ENCODE measurements around the gene RAD51C. TPM values are rescaled to one million over a fixed set of nuclear protein-coding genes. Genes with fewer than 3 reads are reported as not detected.
"Not testable (repeated sequence)": the region's sequence is repeated elsewhere in the genome, so short reads cannot be mapped to it uniquely, and the experiment has no call there.

Gene RAD51C
- polyA plus RNA-seq, 6 donors from 2014 or later = 44.9 to 96.2 (median 53.0) TPM

GRCh38 chr17:58667934-58668597 lies 24.3 kb upstream of the RAD51C start:
- H3K4me3 Mint-ChIP-seq = peak overlapping the region in 2 of 8 donors; percentile 73 to 76
- H3K36me3 Mint-ChIP-seq = no peaks in the 10 kb centered on the region
- H3K27ac Mint-ChIP-seq = peak overlapping the region in 1 of 6 donors; percentile 48
- H3K4me1 Mint-ChIP-seq = peaks cover 8 to 9% (median 8%) of the 10 kb centered on the region in 3 donors
- DNase-seq = no peak
- H3K27me3 Mint-ChIP-seq = peaks cover 16 to 40% (median 25%) of the 10 kb centered on the region in 3 donors
- H3K9me3 Mint-ChIP-seq = no peaks in the 10 kb centered on the region
- ATAC-seq (ENCODE audit: low read depth in 2 of 2) = no peak

GRCh38 chr17:58668598-58668935 lies 23.8 kb upstream of the RAD51C start:
- H3K4me3 Mint-ChIP-seq = peak overlapping the region in 1 of 8 donors; percentile 73
- H3K27ac Mint-ChIP-seq = no peak overlapping the region
- H3K27me3 Mint-ChIP-seq = peaks cover 16 to 40% (median 25%) of the 10 kb centered on the region in 3 donors
- H3K36me3 Mint-ChIP-seq = no peaks in the 10 kb centered on the region
- H3K4me1 Mint-ChIP-seq = peaks cover 8 to 9% (median 8%) of the 10 kb centered on the region in 3 donors
- H3K9me3 Mint-ChIP-seq = no peaks in the 10 kb centered on the region
- DNase-seq = no peak
- ATAC-seq (ENCODE audit: low read depth in 2 of 2) = no peak

- H3K4me1 Mint-ChIP-seq = peaks cover 8 to 9% (median 8%) of the 10 kb centered on the region in 3 donors
- H3K4me3 Mint-ChIP-seq = peak overlapping the region in 1 of 8 donors; percentile 39
- DNase-seq (no peak), ATAC-seq (ENCODE audit: low read depth in 2 of 2) (no peak)
- H3K27ac Mint-ChIP-seq = peak overlapping the region in 1 of 6 donors; percentile 15
- no peaks in the 10 kb centered on the region for H3K36me3 Mint-ChIP-seq
- H3K27me3 Mint-ChIP-seq = peaks cover 16 to 36% (median 25%) of the 10 kb centered on the region in 3 donors
- H3K9me3 Mint-ChIP-seq = no peaks in the 10 kb centered on the region
Measured at GRCh38 chr17:58669853-58670252, 22.5 kb upstream of the RAD51C start.

DNA sequence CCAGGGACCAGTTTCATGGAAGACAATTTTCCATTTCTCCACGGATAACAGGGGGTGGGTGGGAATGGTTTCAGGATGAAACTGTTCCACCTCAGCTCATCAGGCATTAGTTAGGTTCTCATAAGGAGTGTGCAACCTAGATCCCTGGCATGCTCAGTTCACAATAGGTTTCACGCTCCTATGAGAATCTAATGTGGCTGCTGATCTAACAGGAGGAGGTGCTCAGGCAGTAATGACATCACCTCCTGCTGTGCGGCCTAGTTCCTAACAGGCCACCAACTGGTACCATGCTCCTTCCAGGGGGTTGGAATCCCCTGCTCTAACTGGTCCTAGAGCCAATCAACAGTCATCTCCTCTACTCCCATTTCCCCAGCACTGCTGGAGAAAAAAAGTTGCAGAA lies 20.4 kb upstream of the RAD51C start:
- Mint-ChIP-seq H3K27me3 (peaks cover 6 to 25% (median 17%) of the 10 kb centered on the region in 3 donors), H3K9me3 (no peaks in the 10 kb centered on the region), H3K4me3 (no peak overlapping the region), H3K27ac (peak overlapping the region in 1 of 6 donors; percentile 77), H3K36me3 (no peaks in the 10 kb centered on the region), H3K4me1 (peaks cover under 1 to 2% (median 1%) of the 10 kb centered on the region in 3 donors)
- no peak for ATAC-seq (ENCODE audit: low read depth in 2 of 2)
- DNase-seq = no peak

DNA sequence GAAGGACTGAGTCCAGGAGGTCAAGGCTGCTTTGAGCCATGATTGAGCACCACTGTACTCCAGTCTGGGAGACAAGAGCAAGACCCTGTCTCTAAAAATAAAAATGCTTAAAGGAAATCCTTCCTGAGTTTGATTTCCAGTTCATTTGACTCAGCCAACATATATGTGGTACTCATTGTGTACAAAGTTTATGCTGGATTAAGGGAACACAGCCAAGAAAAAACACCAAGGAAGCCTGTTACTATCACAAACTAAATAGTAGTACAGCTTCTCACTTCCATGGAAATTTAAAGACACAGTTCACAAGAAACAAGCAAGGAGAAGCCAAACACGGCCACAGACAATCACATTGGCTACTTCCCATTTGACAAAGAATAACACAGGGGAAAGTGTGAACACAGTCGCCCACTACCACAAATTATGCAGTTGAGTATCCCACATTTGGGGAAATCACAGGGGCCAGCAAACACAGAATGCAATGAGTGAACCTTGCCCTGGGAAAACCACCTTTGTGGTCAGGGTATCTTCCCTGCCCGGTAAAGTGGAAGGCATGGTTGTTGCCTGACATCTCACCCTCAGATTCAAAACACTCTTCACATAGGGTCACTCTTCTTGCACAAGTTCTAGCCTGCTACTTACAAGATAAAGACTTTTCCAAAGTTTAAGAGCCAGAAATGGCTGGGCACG lies 15.1 kb upstream of the RAD51C start:
- Mint-ChIP-seq H3K9me3 (peaks cover 0 to 2% (median 0%) of the 10 kb centered on the region in 7 donors), H3K27me3 (peaks cover 0 to 16% (median 0%) of the 10 kb centered on the region in 3 donors), H3K4me1 (no peaks in the 10 kb centered on the region), H3K27ac (no peak overlapping the region), H3K36me3 (no peaks in the 10 kb centered on the region), H3K4me3 (no peak overlapping the region)
- no peak for ATAC-seq (ENCODE audit: low read depth in 2 of 2)
- no peak for DNase-seq

- not testable (repeated sequence) for ATAC-seq (ENCODE audit: low read depth in 2 of 2); DNase-seq; H3K4me3 Mint-ChIP-seq; H3K4me1 Mint-ChIP-seq; H3K9me3 Mint-ChIP-seq; H3K27ac Mint-ChIP-seq; H3K36me3 Mint-ChIP-seq
- H3K27me3 Mint-ChIP-seq = peaks cover 0 to 16% (median 0%) of the 10 kb centered on the region in 3 donors
Measured at GRCh38 chr17:58678287-58678686, 14.1 kb upstream of the RAD51C start.

- no peaks in the 10 kb centered on the region for H3K36me3 Mint-ChIP-seq
- no peaks in the 10 kb centered on the region for H3K4me1 Mint-ChIP-seq
- H3K27ac Mint-ChIP-seq = peak overlapping the region in 2 of 6 donors; percentile 3 to 66
- no peak for ATAC-seq (ENCODE audit: low read depth in 2 of 2)
- H3K9me3 Mint-ChIP-seq = peaks cover 0 to 2% (median 0%) of the 10 kb centered on the region in 7 donors
- H3K4me3 Mint-ChIP-seq = no peak overlapping the region
- DNase-seq = no peak
- H3K27me3 Mint-ChIP-seq = peaks cover 0 to 16% (median 0%) of the 10 kb centered on the region in 3 donors
Measured at GRCh38 chr17:58679263-58680037, 13.0 kb upstream of the RAD51C start.

DNA sequence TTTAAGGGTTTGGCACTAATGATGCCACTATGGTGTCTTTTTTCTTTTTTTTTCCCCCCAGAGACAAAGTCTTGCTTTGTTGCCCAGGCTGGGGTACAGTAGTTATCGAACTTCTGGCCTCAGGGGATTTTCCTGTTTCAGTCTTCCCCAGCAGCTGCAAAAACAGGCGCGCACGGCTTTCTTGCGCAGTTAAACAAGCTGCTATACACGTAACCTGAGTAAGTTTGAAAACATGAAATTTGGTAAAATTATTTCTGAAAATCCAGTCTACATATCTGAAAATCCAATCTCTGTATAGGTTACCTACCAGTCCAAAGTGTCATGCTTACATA lies 12.4 kb upstream of the RAD51C start:
- H3K4me1 Mint-ChIP-seq = no peaks in the 10 kb centered on the region
- DNase-seq (no peak), ATAC-seq (ENCODE audit: low read depth in 2 of 2) (no peak)
- H3K27ac Mint-ChIP-seq = peak overlapping the region in 1 of 6 donors; percentile 3
- H3K9me3 Mint-ChIP-seq = peaks cover 0 to 2% (median 0%) of the 10 kb centered on the region in 7 donors
- no peak overlapping the region for H3K4me3 Mint-ChIP-seq
- H3K36me3 Mint-ChIP-seq = no peaks in the 10 kb centered on the region
- peaks cover 0 to 16% (median 0%) of the 10 kb centered on the region in 3 donors for H3K27me3 Mint-ChIP-seq

- peaks cover 0 to 19% (median 0%) of the 10 kb centered on the region in 3 donors for H3K27me3 Mint-ChIP-seq
- no peaks in the 10 kb centered on the region for H3K36me3 Mint-ChIP-seq
- no peak for ATAC-seq (ENCODE audit: low read depth in 2 of 2)
- no peak overlapping the region for H3K4me3 Mint-ChIP-seq
- no peak overlapping the region for H3K27ac Mint-ChIP-seq
- H3K9me3 Mint-ChIP-seq = no peaks in the 10 kb centered on the region
- DNase-seq = no peak
- H3K4me1 Mint-ChIP-seq = no peaks in the 10 kb centered on the region
Measured at GRCh38 chr17:58684003-58684402, 8.4 kb upstream of the RAD51C start.

DNA sequence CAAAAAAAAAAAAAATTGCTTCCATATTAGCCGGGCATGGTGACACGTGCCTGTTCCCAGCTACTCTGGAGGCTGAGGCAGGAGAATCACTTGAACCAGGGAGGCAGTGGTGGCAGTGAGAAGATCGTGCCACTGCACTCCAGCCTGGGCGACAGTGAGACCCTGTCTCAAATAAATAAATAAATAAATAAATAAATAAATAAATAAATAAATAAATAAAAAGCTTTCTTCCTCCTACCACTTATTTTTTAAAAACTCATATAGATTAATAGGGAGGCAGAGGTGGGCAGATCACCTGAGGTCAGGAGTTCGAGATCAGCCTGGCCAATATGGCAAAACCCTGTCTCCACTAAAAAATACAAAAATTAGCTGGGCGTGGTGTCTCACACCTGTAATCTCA lies 7.9 kb upstream of the RAD51C start:
- H3K27me3 Mint-ChIP-seq = peaks cover 0 to 14% (median 0%) of the 10 kb centered on the region in 3 donors
- H3K4me1 Mint-ChIP-seq; H3K9me3 Mint-ChIP-seq; H3K4me3 Mint-ChIP-seq; H3K27ac Mint-ChIP-seq; DNase-seq; ATAC-seq (ENCODE audit: low read depth in 2 of 2); H3K36me3 Mint-ChIP-seq: not testable (repeated sequence)

DNA sequence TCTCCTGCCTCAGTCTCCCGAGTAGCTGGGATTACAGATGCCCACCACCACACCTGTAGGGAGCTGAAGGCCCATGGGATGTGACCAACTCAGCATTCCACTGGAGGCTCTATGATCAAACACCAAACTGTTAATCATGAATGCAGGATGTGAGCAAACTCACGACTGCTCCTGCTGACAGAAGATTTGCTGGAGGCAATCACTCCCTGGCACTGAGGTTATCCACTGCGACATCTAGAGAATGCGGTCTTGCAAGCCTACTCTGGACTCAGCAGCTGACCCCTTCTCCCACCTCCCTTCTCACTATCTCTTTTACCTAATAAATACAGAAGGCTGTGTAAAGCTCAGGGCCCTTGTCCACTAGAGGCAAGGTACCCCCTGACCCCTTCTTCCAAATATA lies 5.4 kb upstream of the RAD51C start:
- DNase-seq (no peak), ATAC-seq (ENCODE audit: low read depth in 2 of 2) (no peak)
- no peak overlapping the region for H3K27ac Mint-ChIP-seq
- H3K4me1 Mint-ChIP-seq = peaks cover 0 to 2% (median under 1%) of the 10 kb centered on the region in 3 donors
- peaks cover 0 to 2% (median 0%) of the 10 kb centered on the region in 7 donors for H3K9me3 Mint-ChIP-seq
- H3K4me3 Mint-ChIP-seq = no peak overlapping the region
- peaks cover 0 to 12% (median 0%) of the 10 kb centered on the region in 3 donors for H3K27me3 Mint-ChIP-seq
- H3K36me3 Mint-ChIP-seq = no peaks in the 10 kb centered on the region

DNA sequence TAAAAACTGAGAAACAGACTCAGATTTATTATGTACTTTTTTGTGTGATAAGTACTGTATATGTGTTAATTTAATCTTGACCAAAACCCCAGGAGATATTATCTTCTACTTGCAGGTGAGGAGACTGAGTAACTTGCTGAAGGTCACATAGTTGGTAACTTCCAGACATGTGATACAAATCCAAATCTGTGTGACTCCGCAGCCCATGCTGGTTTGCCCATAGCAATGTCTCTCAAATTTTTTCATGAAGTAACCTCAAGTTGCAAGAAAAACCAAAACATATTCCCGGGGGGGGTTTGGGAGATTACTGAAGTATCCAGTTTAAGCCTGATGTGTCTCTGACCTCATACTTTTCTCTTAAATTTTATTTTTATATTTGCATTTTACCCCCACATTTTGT lies 3.9 kb upstream of the RAD51C start:
- peaks cover 13 to 17% (median 15%) of the 10 kb centered on the region in 3 donors for H3K4me1 Mint-ChIP-seq
- peak overlapping the region in 2 of 6 donors; percentile 4 to 63 for H3K27ac Mint-ChIP-seq
- H3K9me3 Mint-ChIP-seq = peaks cover 0 to 2% (median 0%) of the 10 kb centered on the region in 7 donors
- no peak overlapping the region for H3K4me3 Mint-ChIP-seq
- H3K27me3 Mint-ChIP-seq = peaks cover 0 to 12% (median 0%) of the 10 kb centered on the region in 3 donors
- no peaks in the 10 kb centered on the region for H3K36me3 Mint-ChIP-seq
- DNase-seq = no peak
- ATAC-seq (ENCODE audit: low read depth in 2 of 2) = no peak

GRCh38 chr17:58690033-58690432 lies 2.4 kb upstream of the RAD51C start:
- peaks cover 0 to 12% (median 0%) of the 10 kb centered on the region in 3 donors for H3K27me3 Mint-ChIP-seq
- peaks cover 18 to 20% (median 19%) of the 10 kb centered on the region in 3 donors for H3K4me1 Mint-ChIP-seq

More at GRCh38 chr17:58690033-58690432, 2.4 kb upstream of the RAD51C start:
- DNase-seq; H3K36me3 Mint-ChIP-seq; ATAC-seq (ENCODE audit: low read depth in 2 of 2); H3K9me3 Mint-ChIP-seq; H3K27ac Mint-ChIP-seq: not testable (repeated sequence)
- H3K4me3 Mint-ChIP-seq = peak overlapping the region in 2 of 8 donors; percentile 41 to 44
